PC-9 (cell line): ENCODE measurements around the gene CRAMP1. TPM values are rescaled to one million over a fixed set of nuclear protein-coding genes. Genes with fewer than 3 reads are reported as not detected.

Source experiments
- BruUV-seq: library from RNA; stranded (reverse); fragments of 400-500 nt; replicated peaks from 2 replicates; lab custom pipeline; 2021; lab: Mats Ljungman, UMichigan
- CTCF ChIA-PET: fragments of 300-600 bp; sonication (Branson Sonifier 250); formaldehyde crosslinking; loops from one replicate; lab custom pipeline; 2022; ENCODE audit warnings: antibody characterized with exemption; lab: Charles Lee
- POLR2A ChIA-PET: fragments of 300-600 bp; sonication (Branson Sonifier 250); formaldehyde crosslinking; loops from one replicate; lab custom pipeline; 2022; ENCODE audit warnings: antibody characterized with exemption; ENCODE audit not compliant: unreplicated experiment; lab: Charles Lee
- DNase-seq, 2 experiments: peaks; one replicate each; pipeline versions ENCODE4 v3.0.0 to v3.0.0-alpha.2; 2015 to 2022; ENCODE audit warnings: mixed read lengths in 1 of 2
- H2AFZ ChIP-seq: fragments of 200-600 bp; sonication (generic); 2 replicates; pipeline ENCODE4 v1.8.1; 2017; ENCODE audit warnings: antibody characterized with exemption
- H3F3A ChIP-seq: fragments of 200-600 bp; sonication (generic); 2 replicates; pipeline ENCODE4 v1.8.1; 2017; ENCODE audit warnings: antibody characterized with exemption, mild to moderate bottlenecking, low read depth; ENCODE audit not compliant: insufficient read depth
- H3K27ac ChIP-seq: fragments of 200-600 bp; sonication (generic); 2 replicates; pipeline ENCODE4 v1.6.1; 2016; ENCODE audit warnings: mixed run types
- H3K27me3 ChIP-seq: fragments of 200-600 bp; sonication (generic); 2 replicates; pipeline ENCODE4 v1.6.1; 2016; ENCODE audit warnings: low read depth, mixed run types; ENCODE audit not compliant: insufficient read depth
- H3K36me3 ChIP-seq: fragments of 200-600 bp; sonication (generic); 2 replicates; pipeline ENCODE4 v1.6.1; 2016; ENCODE audit warnings: low read depth, mixed run types
- H3K4me1 ChIP-seq: fragments of 200-600 bp; sonication (generic); replicated peaks from 2 replicates; pipeline ENCODE4 v1.6.1; 2016; ENCODE audit warnings: mixed run types; ENCODE audit not compliant: insufficient read depth
- H3K4me2 ChIP-seq: fragments of 200-600 bp; sonication (generic); 2 replicates; pipeline ENCODE4 v1.6.1; 2017; ENCODE audit warnings: mixed run types
- H3K4me3 ChIP-seq: fragments of 200-600 bp; sonication (generic); 2 replicates; pipeline ENCODE4 v1.6.1; 2016; ENCODE audit warnings: mixed run types
- H3K79me2 ChIP-seq: fragments of 200-600 bp; sonication (generic); 2 replicates; pipeline ENCODE4 v1.6.1; 2017; ENCODE audit warnings: low read depth, mixed run types
- H3K9me2 ChIP-seq: fragments of 200-600 bp; sonication (generic); 2 replicates; pipeline ENCODE4 v1.8.1; 2017; ENCODE audit warnings: mild to moderate bottlenecking; ENCODE audit not compliant: insufficient read depth
- H3K9me3 ChIP-seq: fragments of 200-600 bp; sonication (generic); 2 replicates; pipeline ENCODE4 v1.8.1; 2016; ENCODE audit warnings: low read depth; ENCODE audit not compliant: insufficient read depth
- H4K20me1 ChIP-seq: fragments of 200-600 bp; sonication (generic); 2 replicates; pipeline ENCODE4 v1.8.1; 2017; ENCODE audit not compliant: insufficient read depth
- EZH2 ChIP-seq: fragments of 200-600 bp; sonication (generic); IDR thresholded peaks from 2 replicates; pipeline ENCODE4 v1.8.0; 2017; ENCODE audit warnings: antibody characterized with exemption, low read depth
- intact Hi-C: fragments of 100-400 bp; cut with micrococcal nuclease; formaldehyde crosslinking; loops from one replicate; pipeline ENCODE4 v1.10.0; 2022; ENCODE audit not compliant: unreplicated experiment
- total RNA-seq: library from RNA; stranded (reverse); gene quantifications from 2 replicates; pipeline ENCODE4 v1.2.3, GENCODE V29; 2021
- TF ChIP-seq, protein P1 (sequence below): fragments of 200-600 bp; sonication (generic); conservative IDR thresholded peaks from 2 replicates; pipeline ENCODE4 v1.6.1; 2017; ENCODE audit warnings: mixed run types, antibody characterized with exemption, mild to moderate bottlenecking, moderate library complexity

CRAMP1 gene
- total RNA-seq, 1 experiment from 2014 or later, result 22.7 TPM

DNA sequence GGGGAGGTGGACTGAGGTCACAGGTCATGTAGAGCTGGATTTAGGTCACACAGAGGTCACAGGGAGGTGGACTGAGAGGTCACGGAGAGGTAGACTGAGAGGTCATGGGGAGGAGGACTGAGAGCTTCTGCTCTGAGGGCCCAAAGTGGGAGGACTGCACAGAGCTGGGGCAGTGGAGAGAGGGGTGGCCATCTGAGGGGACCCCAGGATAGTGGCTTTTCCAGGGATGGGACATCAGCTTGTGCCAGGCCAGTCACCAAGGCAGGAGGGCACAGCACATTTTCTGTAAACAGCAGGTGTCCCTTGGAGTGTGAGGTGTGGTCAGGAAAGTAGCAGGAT, 39.8 kb downstream of the CRAMP1 start:
- no peak for TF ChIP-seq EZH2
- TF ChIP-seq, protein P1, sequence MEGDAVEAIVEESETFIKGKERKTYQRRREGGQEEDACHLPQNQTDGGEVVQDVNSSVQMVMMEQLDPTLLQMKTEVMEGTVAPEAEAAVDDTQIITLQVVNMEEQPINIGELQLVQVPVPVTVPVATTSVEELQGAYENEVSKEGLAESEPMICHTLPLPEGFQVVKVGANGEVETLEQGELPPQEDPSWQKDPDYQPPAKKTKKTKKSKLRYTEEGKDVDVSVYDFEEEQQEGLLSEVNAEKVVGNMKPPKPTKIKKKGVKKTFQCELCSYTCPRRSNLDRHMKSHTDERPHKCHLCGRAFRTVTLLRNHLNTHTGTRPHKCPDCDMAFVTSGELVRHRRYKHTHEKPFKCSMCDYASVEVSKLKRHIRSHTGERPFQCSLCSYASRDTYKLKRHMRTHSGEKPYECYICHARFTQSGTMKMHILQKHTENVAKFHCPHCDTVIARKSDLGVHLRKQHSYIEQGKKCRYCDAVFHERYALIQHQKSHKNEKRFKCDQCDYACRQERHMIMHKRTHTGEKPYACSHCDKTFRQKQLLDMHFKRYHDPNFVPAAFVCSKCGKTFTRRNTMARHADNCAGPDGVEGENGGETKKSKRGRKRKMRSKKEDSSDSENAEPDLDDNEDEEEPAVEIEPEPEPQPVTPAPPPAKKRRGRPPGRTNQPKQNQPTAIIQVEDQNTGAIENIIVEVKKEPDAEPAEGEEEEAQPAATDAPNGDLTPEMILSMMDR, result no peak
- Histone ChIP-seq H4K20me1 (peaks cover 3% of the 10 kb centered on the region; the same call in 1 of the 2 replicates), H3K4me3 (no peak overlapping the region), H3K27me3 (no peaks in the 10 kb centered on the region), H3K9me2 (no peaks in the 10 kb centered on the region), H3K4me1 (no peaks in the 10 kb centered on the region), H3K79me2 (no peaks in the 10 kb centered on the region), H3F3A (peaks cover 24% of the 10 kb centered on the region), H2AFZ (no peak overlapping the region), H3K4me2 (no peak overlapping the region), H3K36me3 (peaks cover 9% of the 10 kb centered on the region), H3K9me3 (no peaks in the 10 kb centered on the region), H3K27ac (no peak overlapping the region)
- intact Hi-C loops, result no loop called here
- POLR2A ChIA-PET, result no interaction called here
- CTCF ChIA-PET, result no interaction called here
- DNase-seq, result no peak
- BruUV-seq, result no TSS peak

DNA sequence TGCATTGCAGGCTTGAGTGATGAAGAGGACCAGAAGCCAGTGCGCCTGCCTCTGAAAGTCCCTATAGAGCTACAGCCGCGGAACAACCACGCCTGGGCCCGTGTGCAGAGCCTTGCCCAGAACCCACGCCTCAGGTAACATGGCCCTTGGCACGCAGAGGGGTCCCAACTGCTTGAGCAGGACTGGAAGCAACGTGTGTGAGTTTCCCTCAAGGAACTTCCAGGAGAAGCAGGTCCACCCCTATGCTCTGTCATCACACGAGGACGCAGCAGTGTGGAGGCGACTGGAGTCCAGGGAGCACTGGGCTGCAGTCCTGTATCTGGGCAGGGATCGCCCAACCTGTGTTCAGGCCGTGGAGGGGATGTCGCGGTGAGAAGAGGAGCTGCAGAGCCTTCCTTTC, 40.9 kb downstream of the CRAMP1 start:
- Histone ChIP-seq H3K4me1 (no peaks in the 10 kb centered on the region), H3K4me3 (no peak overlapping the region), H3F3A (peaks cover 24% of the 10 kb centered on the region), H3K9me2 (no peaks in the 10 kb centered on the region), H3K4me2 (no peak overlapping the region), H3K9me3 (no peaks in the 10 kb centered on the region), H3K36me3 (peaks cover 9% of the 10 kb centered on the region), H3K27ac (no peak overlapping the region), H4K20me1 (0 out of 2 replicates have a peak, but pooled peaks cover 3% of the 10 kb centered on the region), H2AFZ (no peak overlapping the region), H3K79me2 (no peaks in the 10 kb centered on the region), H3K27me3 (no peaks in the 10 kb centered on the region)
- BruUV-seq, result no TSS peak
- POLR2A ChIA-PET, result interaction anchor here (0.6 to 0.7 kb wide), 2 partner anchors 25 to 118 kb away, joined by 3 read pairs; no protein-coding TSS in a partner anchor
- TF ChIP-seq, protein P1, result no peak
- TF ChIP-seq EZH2, result no peak
- CTCF ChIA-PET, result interaction anchor here (0.7 kb wide), 1 partner anchor 24 kb away, joined by 5 read pairs; no protein-coding TSS in a partner anchor
- no peak for DNase-seq
- intact Hi-C loops, result no loop called here

GRCh38 chr16:1654505-1655268, 42.5 kb downstream of the CRAMP1 start:
- Histone ChIP-seq H3K4me2 (no peak overlapping the region), H3K9me2 (no peaks in the 10 kb centered on the region), H3K4me1 (no peaks in the 10 kb centered on the region), H3K27ac (no peak overlapping the region), H3K4me3 (no peak overlapping the region), H3K9me3 (no peaks in the 10 kb centered on the region), H3K27me3 (no peaks in the 10 kb centered on the region), H4K20me1 (0 out of 2 replicates have a peak, but pooled peaks cover 3% of the 10 kb centered on the region), H3K79me2 (no peaks in the 10 kb centered on the region), H2AFZ (no peak overlapping the region), H3K36me3 (peaks cover 9% of the 10 kb centered on the region), H3F3A (peaks cover 22% of the 10 kb centered on the region)
- BruUV-seq, result no TSS peak
- TF ChIP-seq EZH2, result no peak
- TF ChIP-seq, protein P1, result no peak
- intact Hi-C loops, result no loop called here
- CTCF ChIA-PET, result no interaction called here
- no peak for DNase-seq
- POLR2A ChIA-PET, result no interaction called here
